ENCODE results near the gene RNASEH2A. TPM values are rescaled to one million over a fixed set of nuclear protein-coding genes. Genes with fewer than 3 reads are reported as not detected.

RNASEH2A gene
- 16.7 TPM for total RNA-seq (ENCODE audit: unreplicated experiment)
- long read RNA-seq, transcript RNASEH2A-201 (8 exons, 2,753 nt): major isoform, 18 of 21 reads
- long read RNA-seq, partial matches to known transcripts: 0 of 21 reads
- long read RNA-seq, other reads (novel, unspliced or antisense): 3 of 21 reads

GRCh38 chr19:12806242-12807081, at the start of gene RNASEH2A:
Gene RNASEH2A (plus strand): TSS chr19:12806584. CDS start chr19:12806674, 90 bp downstream.
- DNase-seq: peak; percentile 91
- H3K36me3 Mint-ChIP-seq (ENCODE audit: unreplicated experiment): no peaks in the 10 kb centered on the region
- peaks cover 10% of the 10 kb centered on the region for H3K27me3 Mint-ChIP-seq (ENCODE audit: unreplicated experiment)
- peak within 1 kb of the TSS; percentile 80 for H3K27ac Mint-ChIP-seq (ENCODE audit: unreplicated experiment)
- H3K4me3 Mint-ChIP-seq (ENCODE audit: unreplicated experiment): peak within 1 kb of the TSS; percentile 92
- TF ChIP-seq CTCF (IDR thresholded peaks at IDR 0.05; ENCODE audit: partially characterized antibody, unreplicated experiment): no peak
- peaks cover 16% of the 10 kb centered on the region for H3K9me3 Mint-ChIP-seq (ENCODE audit: unreplicated experiment)
- peaks cover 12% of the 10 kb centered on the region for H3K4me1 Mint-ChIP-seq (ENCODE audit: low read depth, unreplicated experiment)

GRCh38 chr19:12757544-12758274, 48.7 kb upstream of the RNASEH2A start:
- peak; percentile 88 for DNase-seq
- peak; percentile 98 for TF ChIP-seq CTCF (IDR thresholded peaks at IDR 0.05; ENCODE audit: partially characterized antibody, unreplicated experiment)
- no peaks in the 10 kb centered on the region for H3K36me3 Mint-ChIP-seq (ENCODE audit: unreplicated experiment)
- peak overlapping the region; percentile 48 for H3K27ac Mint-ChIP-seq (ENCODE audit: unreplicated experiment)
- H3K4me1 Mint-ChIP-seq (ENCODE audit: low read depth, unreplicated experiment): no peaks in the 10 kb centered on the region
- peaks cover 4% of the 10 kb centered on the region for H3K27me3 Mint-ChIP-seq (ENCODE audit: unreplicated experiment)
- peak overlapping the region; percentile 61 for H3K4me3 Mint-ChIP-seq (ENCODE audit: unreplicated experiment)
- peaks cover 5% of the 10 kb centered on the region for H3K9me3 Mint-ChIP-seq (ENCODE audit: unreplicated experiment)

- no peak overlapping the region for H3K4me3 Mint-ChIP-seq (ENCODE audit: unreplicated experiment)
Measured at GRCh38 chr19:12759686-12760085, 46.7 kb upstream of the RNASEH2A start.

GRCh38 chr19:12763100-12763499, 43.3 kb upstream of the RNASEH2A start:
- H3K4me3 Mint-ChIP-seq (ENCODE audit: unreplicated experiment): no peak overlapping the region
- H3K27me3 Mint-ChIP-seq (ENCODE audit: unreplicated experiment): peaks cover 6% of the 10 kb centered on the region
- no peaks in the 10 kb centered on the region for H3K4me1 Mint-ChIP-seq (ENCODE audit: low read depth, unreplicated experiment)
- H3K27ac Mint-ChIP-seq (ENCODE audit: unreplicated experiment): no peak overlapping the region
- H3K36me3 Mint-ChIP-seq (ENCODE audit: unreplicated experiment): no peaks in the 10 kb centered on the region
- TF ChIP-seq CTCF (IDR thresholded peaks at IDR 0.05; ENCODE audit: partially characterized antibody, unreplicated experiment): no peak
- no peak for DNase-seq
- H3K9me3 Mint-ChIP-seq (ENCODE audit: unreplicated experiment): peaks cover 5% of the 10 kb centered on the region

More at GRCh38 chr19:12759686-12760085, 46.7 kb upstream of the RNASEH2A start:
- no peaks in the 10 kb centered on the region for H3K36me3 Mint-ChIP-seq (ENCODE audit: unreplicated experiment)
- peaks cover 4% of the 10 kb centered on the region for H3K27me3 Mint-ChIP-seq (ENCODE audit: unreplicated experiment)
- no peaks in the 10 kb centered on the region for H3K4me1 Mint-ChIP-seq (ENCODE audit: low read depth, unreplicated experiment)
- no peak for DNase-seq
- peaks cover 5% of the 10 kb centered on the region for H3K9me3 Mint-ChIP-seq (ENCODE audit: unreplicated experiment)
- no peak for TF ChIP-seq CTCF (IDR thresholded peaks at IDR 0.05; ENCODE audit: partially characterized antibody, unreplicated experiment)
- H3K27ac Mint-ChIP-seq (ENCODE audit: unreplicated experiment): no peak overlapping the region

Measured in glutamatergic neuron (in vitro differentiated cells).